Nephron (organoid): Measurements from ENCODE around the gene GFPT1.

Source experiments
- H3K27ac Mint-ChIP-seq, 3 experiments: 2 replicates each; pipeline ENCODE4 v1.8.0; 2020; ENCODE audit warnings: mixed read lengths in 3 of 3, mild to moderate bottlenecking in 2 of 3, moderate library complexity in 1 of 3
- H3K27me3 Mint-ChIP-seq: 2 replicates; pipeline ENCODE4 v1.8.0; 2021; ENCODE audit warnings: low read depth, mild to moderate bottlenecking, moderate library complexity, mixed read lengths
- H3K36me3 Mint-ChIP-seq: 2 replicates; pipeline ENCODE4 v1.8.0; 2020; ENCODE audit warnings: low read depth, mixed read lengths
- H3K4me1 Mint-ChIP-seq: 2 replicates; pipeline ENCODE4 v1.8.0; 2020; ENCODE audit warnings: mixed read lengths
- H3K4me3 Mint-ChIP-seq, 3 experiments: 2 replicates each; pipeline ENCODE4 v1.8.0; 2020; ENCODE audit warnings: mild to moderate bottlenecking in 3 of 3, mixed read lengths in 3 of 3, moderate library complexity in 2 of 3
- H3K9me3 Mint-ChIP-seq: 2 replicates; pipeline ENCODE4 v1.8.0; 2020; ENCODE audit warnings: mixed read lengths
- TF ChIP-seq, protein P1 (sequence below), 3 experiments: fragments of 200-600 bp; sonication (generic); IDR thresholded peaks; one replicate each; pipeline ENCODE4 v1.5.0; 2021; ENCODE audit warnings: antibody characterized with exemption in 3 of 3; ENCODE audit not compliant: unreplicated experiment in 3 of 3

GFPT1 gene

DNA sequence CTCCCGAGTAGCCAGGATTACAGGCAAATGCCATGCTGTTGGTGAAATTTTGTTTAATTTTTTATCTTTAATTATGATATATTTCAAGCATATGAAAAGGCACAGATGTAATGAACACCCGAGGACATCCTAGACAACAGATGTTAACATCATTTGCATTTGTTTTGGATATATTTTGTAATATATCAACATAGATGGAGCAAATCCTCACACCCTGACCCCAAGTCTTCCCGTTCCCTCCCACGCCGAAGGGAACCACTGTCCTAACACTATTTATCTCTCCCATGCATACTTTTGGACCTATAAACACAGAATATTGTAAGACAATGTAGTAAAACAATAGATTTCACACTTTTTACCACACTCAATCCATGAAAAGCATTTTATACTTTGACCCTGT, 99.5 kb downstream of the GFPT1 start:
- Mint-ChIP-seq H3K36me3 (no peaks in the 10 kb centered on the region), H3K27ac (peak overlapping the region in 1 of 3 experiments; percentile 18), H3K4me3 (no peak overlapping the region), H3K9me3 (no peaks in the 10 kb centered on the region), H3K27me3 (no peaks in the 10 kb centered on the region), H3K4me1 (peaks cover 39% of the 10 kb centered on the region)
- TF ChIP-seq, protein P1, sequence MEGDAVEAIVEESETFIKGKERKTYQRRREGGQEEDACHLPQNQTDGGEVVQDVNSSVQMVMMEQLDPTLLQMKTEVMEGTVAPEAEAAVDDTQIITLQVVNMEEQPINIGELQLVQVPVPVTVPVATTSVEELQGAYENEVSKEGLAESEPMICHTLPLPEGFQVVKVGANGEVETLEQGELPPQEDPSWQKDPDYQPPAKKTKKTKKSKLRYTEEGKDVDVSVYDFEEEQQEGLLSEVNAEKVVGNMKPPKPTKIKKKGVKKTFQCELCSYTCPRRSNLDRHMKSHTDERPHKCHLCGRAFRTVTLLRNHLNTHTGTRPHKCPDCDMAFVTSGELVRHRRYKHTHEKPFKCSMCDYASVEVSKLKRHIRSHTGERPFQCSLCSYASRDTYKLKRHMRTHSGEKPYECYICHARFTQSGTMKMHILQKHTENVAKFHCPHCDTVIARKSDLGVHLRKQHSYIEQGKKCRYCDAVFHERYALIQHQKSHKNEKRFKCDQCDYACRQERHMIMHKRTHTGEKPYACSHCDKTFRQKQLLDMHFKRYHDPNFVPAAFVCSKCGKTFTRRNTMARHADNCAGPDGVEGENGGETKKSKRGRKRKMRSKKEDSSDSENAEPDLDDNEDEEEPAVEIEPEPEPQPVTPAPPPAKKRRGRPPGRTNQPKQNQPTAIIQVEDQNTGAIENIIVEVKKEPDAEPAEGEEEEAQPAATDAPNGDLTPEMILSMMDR (IDR thresholded peaks at IDR 0.05; ENCODE audit: unreplicated experiment in 3 of 3), result no peak

- no peaks in the 10 kb centered on the region for H3K27me3 Mint-ChIP-seq
- no peaks in the 10 kb centered on the region for H3K9me3 Mint-ChIP-seq
- peaks cover 18% of the 10 kb centered on the region for H3K4me1 Mint-ChIP-seq
- H3K27ac Mint-ChIP-seq, result peak overlapping the region in 2 of 3 experiments; percentile 42 to 48
- TF ChIP-seq, protein P1 (IDR thresholded peaks at IDR 0.05; ENCODE audit: unreplicated experiment in 3 of 3), result no peak
- no peaks in the 10 kb centered on the region for H3K36me3 Mint-ChIP-seq
- no peak overlapping the region for H3K4me3 Mint-ChIP-seq
These were observed 101.6 kb downstream of the GFPT1 start for GRCh38 chr2:69285379-69285894.

DNA sequence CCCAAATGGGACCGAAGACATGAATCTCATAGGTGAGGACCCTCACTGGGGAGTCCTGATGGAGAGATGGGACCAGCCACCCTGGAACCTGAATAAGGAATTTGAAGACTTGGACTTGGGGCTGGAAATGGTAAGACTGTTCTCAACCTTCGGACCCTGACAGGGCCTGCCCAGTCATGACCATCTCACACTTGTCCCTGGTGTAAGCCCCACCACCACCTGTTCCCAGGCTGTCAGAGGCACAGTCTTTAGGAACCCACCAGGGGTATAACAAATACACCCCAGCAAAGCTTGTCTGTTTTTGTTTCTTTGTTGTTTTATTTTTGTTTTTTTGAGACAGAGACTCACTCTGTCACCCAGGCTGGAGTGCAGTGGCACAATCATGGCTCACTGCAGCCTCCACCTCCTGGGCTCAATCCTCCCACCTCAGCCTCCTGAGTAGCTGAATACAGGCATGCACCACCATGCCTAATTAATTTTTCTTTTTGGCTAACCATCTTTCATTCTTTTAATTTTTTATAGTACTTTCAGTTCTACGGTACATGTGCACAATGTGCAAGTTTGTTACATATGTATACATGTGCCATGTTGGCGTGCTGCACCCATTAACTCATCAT, 106.1 kb downstream of the GFPT1 start:
- TF ChIP-seq, protein P1 (IDR thresholded peaks at IDR 0.05; ENCODE audit: unreplicated experiment in 3 of 3), result no peak
- Mint-ChIP-seq H3K27me3 (no peaks in the 10 kb centered on the region), H3K4me1 (peaks cover 17% of the 10 kb centered on the region), H3K27ac (no peak overlapping the region), H3K9me3 (no peaks in the 10 kb centered on the region), H3K4me3 (no peak overlapping the region), H3K36me3 (no peaks in the 10 kb centered on the region)

DNA sequence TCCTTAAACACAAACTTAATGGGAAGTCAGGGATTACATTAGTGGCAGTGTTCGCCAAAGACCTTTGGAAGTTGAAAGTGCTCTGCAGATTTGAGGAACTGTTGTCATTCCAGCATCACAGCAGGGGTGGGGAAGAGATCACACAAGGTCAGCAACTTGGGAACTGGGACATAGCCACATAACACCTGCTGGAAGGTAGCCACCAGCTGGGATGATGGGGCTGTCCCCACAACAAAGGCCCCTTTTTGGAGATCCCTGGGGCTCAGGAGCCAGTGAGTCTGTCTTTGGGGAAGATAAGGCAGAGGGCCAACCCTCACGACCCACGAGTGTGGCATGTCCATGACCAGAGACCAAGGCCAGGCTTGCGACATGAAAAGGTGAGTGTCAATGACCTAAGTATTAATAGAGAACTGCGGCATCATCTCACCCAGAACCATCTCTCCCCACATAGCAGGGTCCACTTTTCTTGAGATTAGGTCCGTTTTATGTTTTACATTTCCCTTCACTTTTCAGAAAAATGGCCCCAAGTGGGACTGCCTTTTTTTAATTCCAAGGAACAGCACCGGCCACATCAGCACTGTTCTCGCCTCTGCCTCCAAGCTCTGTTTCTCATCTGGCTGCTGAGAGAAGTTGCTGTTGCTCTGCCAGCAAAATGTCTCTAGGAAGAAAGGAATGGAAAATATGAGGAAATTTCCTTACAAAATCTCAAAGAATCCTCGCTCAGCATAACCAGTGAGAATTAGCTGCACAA, 106.9 kb downstream of the GFPT1 start:
- H3K4me3 Mint-ChIP-seq, result no peak overlapping the region

DNA sequence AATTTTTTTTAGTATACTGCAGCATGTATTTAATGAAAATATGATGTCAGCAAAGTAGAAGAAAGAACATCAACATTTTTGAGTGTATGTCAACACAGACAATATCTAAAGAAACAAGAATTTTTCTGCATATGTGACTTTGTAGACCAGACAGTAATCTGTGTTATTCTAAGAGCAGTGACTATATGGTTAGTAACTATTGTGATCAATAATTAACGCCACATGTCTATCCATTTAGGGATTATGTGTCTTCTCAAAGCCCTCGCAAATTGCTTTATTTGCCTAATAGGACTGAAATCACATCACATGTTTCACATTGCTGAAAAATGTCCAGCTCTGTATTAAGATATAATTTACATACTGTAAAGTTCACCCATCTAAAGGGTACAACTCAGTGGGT, 107.8 kb downstream of the GFPT1 start:
- Mint-ChIP-seq H3K27me3 (no peaks in the 10 kb centered on the region), H3K36me3 (no peaks in the 10 kb centered on the region), H3K27ac (no peak overlapping the region), H3K4me1 (peaks cover 9% of the 10 kb centered on the region), H3K9me3 (no peaks in the 10 kb centered on the region), H3K4me3 (no peak overlapping the region)
- TF ChIP-seq, protein P1 (IDR thresholded peaks at IDR 0.05; ENCODE audit: unreplicated experiment in 3 of 3), result no peak

More for the DNA sequence above, 106.9 kb downstream of the GFPT1 start:
- Mint-ChIP-seq H3K9me3 (no peaks in the 10 kb centered on the region), H3K4me1 (peaks cover 9% of the 10 kb centered on the region), H3K27me3 (no peaks in the 10 kb centered on the region), H3K36me3 (no peaks in the 10 kb centered on the region), H3K27ac (no peak overlapping the region)
- TF ChIP-seq, protein P1 (IDR thresholded peaks at IDR 0.05; ENCODE audit: unreplicated experiment in 3 of 3), result no peak
